H9 (cell line): ENCODE data around the gene CCDC69. TPM values are rescaled to one million over a fixed set of nuclear protein-coding genes. Genes with fewer than 3 reads are reported as not detected.

ENCODE experiments used
- DNase-seq: peaks from one replicate; pipeline ENCODE4 v3.0.0-alpha.2; 2017
- H2AFZ ChIP-seq: one replicate; pipeline ENCODE4 v1.6.1; 2013; ENCODE audit warnings: mild to moderate bottlenecking, low read length, control low read depth, moderate library complexity
- H2AK5ac ChIP-seq: 2 replicates; pipeline ENCODE4 v1.6.1; 2013; ENCODE audit warnings: low read length, control low read depth, mixed read lengths; ENCODE audit not compliant: insufficient read length
- H2BK120ac ChIP-seq: one replicate; pipeline ENCODE4 v1.6.1; 2013; ENCODE audit warnings: low read depth, mild to moderate bottlenecking, low read length, control low read depth, inconsistent platforms; ENCODE audit not compliant: poor library complexity, severe bottlenecking
- H2BK12ac ChIP-seq: 2 replicates; pipeline ENCODE4 v1.6.1; 2013; ENCODE audit warnings: low read length, control low read depth, mixed read lengths, low read depth; ENCODE audit not compliant: insufficient read length
- H2BK15ac ChIP-seq: 2 replicates; pipeline ENCODE4 v1.6.1; 2013; ENCODE audit warnings: low read depth, low read length, control low read depth
- H2BK20ac ChIP-seq: one replicate; pipeline ENCODE4 v1.6.1; 2013; ENCODE audit warnings: low read depth, mild to moderate bottlenecking, low read length, control low read depth, inconsistent platforms; ENCODE audit not compliant: poor library complexity, severe bottlenecking
- H2BK5ac ChIP-seq: 2 replicates; pipeline ENCODE4 v1.6.1; 2013; ENCODE audit warnings: low read length, control low read depth, mixed read lengths; ENCODE audit not compliant: insufficient read length
- H3K14ac ChIP-seq: 2 replicates; pipeline ENCODE4 v1.6.1; 2013; ENCODE audit warnings: low read length, control low read depth; ENCODE audit not compliant: insufficient read depth
- H3K18ac ChIP-seq: 2 replicates; pipeline ENCODE4 v1.6.1; 2013; ENCODE audit warnings: low read depth, mild to moderate bottlenecking, mixed read lengths, low read length, control low read depth; ENCODE audit not compliant: insufficient read length
- H3K23ac ChIP-seq: 2 replicates; pipeline ENCODE4 v1.6.1; 2013; ENCODE audit warnings: low read length, control low read depth, mixed read lengths, low read depth; ENCODE audit not compliant: insufficient read length
- H3K23me2 ChIP-seq: 2 replicates; pipeline ENCODE4 v1.6.1; 2013; ENCODE audit warnings: low read depth, mild to moderate bottlenecking, mixed read lengths, low read length, control low read depth; ENCODE audit not compliant: insufficient read length, poor library complexity, severe bottlenecking
- H3K27ac ChIP-seq: 2 replicates; pipeline ENCODE4 v1.5.1; 2013; ENCODE audit warnings: low read length, control low read depth, mixed read lengths, low read depth; ENCODE audit not compliant: insufficient read length
- H3K27me3 ChIP-seq: 2 replicates; pipeline ENCODE4 v1.6.1; 2013; ENCODE audit warnings: low read length, control low read depth, inconsistent platforms; ENCODE audit not compliant: insufficient read depth
- H3K4ac ChIP-seq: 2 replicates; pipeline ENCODE4 v1.6.1; 2013; ENCODE audit warnings: low read depth, mild to moderate bottlenecking, control low read depth, inconsistent platforms, low read length, moderate library complexity
- H3K4me1 ChIP-seq: 2 replicates; pipeline ENCODE4 v1.6.1; 2013; ENCODE audit warnings: low read length, control low read depth, inconsistent platforms; ENCODE audit not compliant: insufficient read depth
- H3K4me2 ChIP-seq: 2 replicates; pipeline ENCODE4 v1.6.1; 2013; ENCODE audit warnings: low read length, control low read depth, mixed read lengths; ENCODE audit not compliant: insufficient read length, insufficient read depth
- H3K56ac ChIP-seq: 2 replicates; pipeline ENCODE4 v1.6.1; 2013; ENCODE audit warnings: low read depth, mild to moderate bottlenecking, mixed read lengths, low read length, control low read depth; ENCODE audit not compliant: insufficient read length
- H3K79me1 ChIP-seq: 2 replicates; pipeline ENCODE4 v1.6.1; 2013; ENCODE audit warnings: low read depth, mild to moderate bottlenecking, moderate library complexity, low read length, control low read depth, inconsistent platforms; ENCODE audit not compliant: insufficient read depth, poor library complexity, severe bottlenecking
- H3K79me2 ChIP-seq: 2 replicates; pipeline ENCODE4 v1.6.1; 2013; ENCODE audit warnings: low read length, control low read depth, inconsistent platforms; ENCODE audit not compliant: insufficient read depth
- H3K9ac ChIP-seq: 2 replicates; pipeline ENCODE4 v1.6.1; 2013; ENCODE audit warnings: low read length, control low read depth, mixed read lengths; ENCODE audit not compliant: insufficient read length; ENCODE audit errors: extremely low read depth
- H3K9me3 ChIP-seq: one replicate; pipeline ENCODE4 v1.6.1; 2013; ENCODE audit warnings: low read depth, low read length, inconsistent platforms; ENCODE audit not compliant: control insufficient read depth
- H3T11ph ChIP-seq: one replicate; pipeline ENCODE4 v1.6.1; 2013; ENCODE audit warnings: mild to moderate bottlenecking, low read length, control low read depth, inconsistent platforms
- H4K20me1 ChIP-seq: one replicate; pipeline ENCODE4 v1.6.1; 2013; ENCODE audit not compliant: control insufficient read depth, insufficient read length, insufficient read depth
- H4K5ac ChIP-seq: 2 replicates; pipeline ENCODE4 v1.6.1; 2013; ENCODE audit warnings: low read depth, mild to moderate bottlenecking, mixed read lengths, low read length, control low read depth; ENCODE audit not compliant: insufficient read length
- H4K8ac ChIP-seq: replicated peaks from 2 replicates; pipeline ENCODE4 v1.6.1; 2013; ENCODE audit warnings: low read length, control low read depth, mixed read lengths, low read depth; ENCODE audit not compliant: insufficient read length
- H4K91ac ChIP-seq: 2 replicates; pipeline ENCODE4 v1.6.1; 2013; ENCODE audit warnings: low read depth, mild to moderate bottlenecking, moderate library complexity, mixed read lengths, low read length, control low read depth; ENCODE audit not compliant: insufficient read length
- H3K27ac Mint-ChIP-seq, 3 experiments: 2 replicates in 2 of 3; 3 replicates in 1 of 3; pipeline ENCODE4 v1.8.0; 2020 to 2021; ENCODE audit warnings: mixed read lengths in 3 of 3, mild to moderate bottlenecking in 1 of 3, moderate library complexity in 1 of 3
- H3K27me3 Mint-ChIP-seq: 2 replicates; pipeline ENCODE4 v1.8.0; 2021; ENCODE audit warnings: low read depth, mild to moderate bottlenecking, moderate library complexity, mixed read lengths
- H3K36me3 Mint-ChIP-seq, 3 experiments: 2 replicates in 2 of 3; 3 replicates in 1 of 3; pipeline ENCODE4 v1.8.0; 2020 to 2021; ENCODE audit warnings: low read depth in 3 of 3, mixed read lengths in 3 of 3; ENCODE audit not compliant: insufficient read depth in 1 of 3
- H3K4me1 Mint-ChIP-seq, 2 experiments: 2 replicates each; pipeline ENCODE4 v1.8.0; 2020; ENCODE audit warnings: mixed read lengths in 2 of 2
- H3K4me3 Mint-ChIP-seq, 2 experiments: 2 replicates in 1 of 2; 3 replicates in 1 of 2; pipeline ENCODE4 v1.8.0; 2020 to 2021; ENCODE audit warnings: mild to moderate bottlenecking in 2 of 2, mixed read lengths in 2 of 2, moderate library complexity in 1 of 2
- H3K9me3 Mint-ChIP-seq, 2 experiments: 2 replicates in 1 of 2; 3 replicates in 1 of 2; pipeline ENCODE4 v1.8.0; 2020; ENCODE audit warnings: mild to moderate bottlenecking in 2 of 2, mixed read lengths in 2 of 2, moderate library complexity in 1 of 2
- WGBS: extraction: QIAGEN DNeasy Blood & Tissue Kit; methylation state at CpG from one replicate; pipeline ENCODE4 v1.1.7; 2013; ENCODE audit warnings: missing lambda C conversion rate, low lambda C conversion rate, mixed read lengths; ENCODE audit not compliant: insufficient read length; ENCODE audit errors: extremely low coverage; 5-methylcytosine and 5-hydroxymethylcytosine counted together
- total RNA-seq: library from RNA; stranded (reverse); gene quantifications from 2 replicates; pipeline ENCODE4 v1.2.1, GENCODE V29; 2021
- TF ChIP-seq, protein P1 (sequence below): fragments of 200-600 bp; sonication (generic); conservative IDR thresholded peaks from 3 replicates; pipeline ENCODE4 v1.8.0; 2021; ENCODE audit warnings: antibody characterized with exemption, mild to moderate bottlenecking

Gene CCDC69
- total RNA-seq, 1 experiment from 2014 or later, result 5.3 TPM

DNA sequence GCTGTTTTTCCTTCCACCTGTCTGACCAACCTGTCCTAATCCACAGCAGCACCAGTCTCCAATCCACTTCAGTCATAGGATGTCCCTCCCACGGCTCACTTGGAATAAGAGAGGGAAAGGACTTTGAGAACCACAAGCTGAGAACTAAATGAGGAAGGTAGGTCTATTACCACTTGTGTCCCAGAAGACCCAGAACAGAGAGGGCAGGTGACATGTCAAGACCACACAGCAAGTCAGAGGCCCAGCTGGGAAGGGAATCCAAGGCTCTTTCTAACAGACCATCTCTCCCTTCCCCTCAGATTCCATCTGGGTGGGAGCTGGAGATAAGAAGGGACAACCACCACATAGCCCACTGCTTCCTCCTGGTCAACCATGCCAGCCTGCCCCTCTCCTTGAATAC lies 81.0 kb downstream of the CCDC69 start:
- H2BK120ac ChIP-seq, result no peak overlapping the region
- no peak overlapping the region for H2BK20ac ChIP-seq
- no peak overlapping the region for H3K9ac ChIP-seq
- H3K23me2 ChIP-seq, result no peaks in the 10 kb centered on the region
- H3T11ph ChIP-seq, result no peak overlapping the region
- no peaks in the 10 kb centered on the region for H3K9me3 ChIP-seq
- H3K18ac ChIP-seq, result no peak overlapping the region
- H4K8ac ChIP-seq, result no peak overlapping the region
- peaks cover 17 to 20% of the 10 kb centered on the region in 2 experiments for H3K4me1 Mint-ChIP-seq
- no peak overlapping the region for H2AK5ac ChIP-seq
- no peak for DNase-seq
- no peak overlapping the region for H2BK15ac ChIP-seq
- no peak overlapping the region for H3K27ac ChIP-seq
- H2BK12ac ChIP-seq, result no peak overlapping the region
- TF ChIP-seq, protein P1, sequence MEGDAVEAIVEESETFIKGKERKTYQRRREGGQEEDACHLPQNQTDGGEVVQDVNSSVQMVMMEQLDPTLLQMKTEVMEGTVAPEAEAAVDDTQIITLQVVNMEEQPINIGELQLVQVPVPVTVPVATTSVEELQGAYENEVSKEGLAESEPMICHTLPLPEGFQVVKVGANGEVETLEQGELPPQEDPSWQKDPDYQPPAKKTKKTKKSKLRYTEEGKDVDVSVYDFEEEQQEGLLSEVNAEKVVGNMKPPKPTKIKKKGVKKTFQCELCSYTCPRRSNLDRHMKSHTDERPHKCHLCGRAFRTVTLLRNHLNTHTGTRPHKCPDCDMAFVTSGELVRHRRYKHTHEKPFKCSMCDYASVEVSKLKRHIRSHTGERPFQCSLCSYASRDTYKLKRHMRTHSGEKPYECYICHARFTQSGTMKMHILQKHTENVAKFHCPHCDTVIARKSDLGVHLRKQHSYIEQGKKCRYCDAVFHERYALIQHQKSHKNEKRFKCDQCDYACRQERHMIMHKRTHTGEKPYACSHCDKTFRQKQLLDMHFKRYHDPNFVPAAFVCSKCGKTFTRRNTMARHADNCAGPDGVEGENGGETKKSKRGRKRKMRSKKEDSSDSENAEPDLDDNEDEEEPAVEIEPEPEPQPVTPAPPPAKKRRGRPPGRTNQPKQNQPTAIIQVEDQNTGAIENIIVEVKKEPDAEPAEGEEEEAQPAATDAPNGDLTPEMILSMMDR, result no peak
- H4K5ac ChIP-seq, result no peak overlapping the region
- H3K9me3 Mint-ChIP-seq, result no peaks in the 10 kb centered on the region; a peak in 1 of 5 replicates
- no peak overlapping the region for H4K91ac ChIP-seq
- no peak overlapping the region for H3K56ac ChIP-seq
- peaks cover 5% of the 10 kb centered on the region; the same call in 1 of the 2 replicates for H3K4me1 ChIP-seq
- no peak overlapping the region for H2BK5ac ChIP-seq
- H3K14ac ChIP-seq, result no peak overlapping the region
- H3K27me3 Mint-ChIP-seq, result no peaks in the 10 kb centered on the region
- H3K79me2 ChIP-seq, result no peaks in the 10 kb centered on the region
- H3K4me2 ChIP-seq, result no peak overlapping the region
- no peak overlapping the region for H3K4ac ChIP-seq
- no peaks in the 10 kb centered on the region for H3K27me3 ChIP-seq
- WGBS, result no CpG with 5 or more reads among the region's 1 CpG
- H3K4me3 Mint-ChIP-seq, result no peak overlapping the region
- no peaks in the 10 kb centered on the region for H4K20me1 ChIP-seq
- no peak overlapping the region for H3K27ac Mint-ChIP-seq
- no peak overlapping the region for H3K23ac ChIP-seq
- peaks cover 8 to 26% (median 11%) of the 10 kb centered on the region in 3 experiments; a peak in 6 of 7 replicates for H3K36me3 Mint-ChIP-seq
- H3K79me1 ChIP-seq, result peaks cover 3% of the 10 kb centered on the region
- H2AFZ ChIP-seq, result no peak overlapping the region
